NCI-H524 treated with DMSO at 0.1 percent for 48 hours (cell line): Measurements from ENCODE around the gene OR14I1.
"Not testable (repeated sequence)": the region's sequence is repeated elsewhere in the genome, so short reads cannot be mapped to it uniquely, and the experiment has no call there.

Source experiments
- DNase-seq: peaks from one replicate; lab custom pipeline; 2025; lab: John Stamatoyannopoulos, UW

OR14I1 gene

GRCh38 chr1:248686815-248687214 lies 15.8 kb downstream of the OR14I1 start:
- no peak for DNase-seq

GRCh38 chr1:248681651-248682050 lies 20.9 kb downstream of the OR14I1 start:
- no peak for DNase-seq

GRCh38 chr1:248670003-248670402 lies 32.6 kb downstream of the OR14I1 start:
- no peak for DNase-seq

- not testable (repeated sequence) for DNase-seq
Observed at GRCh38 chr1:248663453-248664328, 38.9 kb downstream of the OR14I1 start.

- DNase-seq, result not testable (repeated sequence)
Observed at GRCh38 chr1:248656797-248657196, 45.8 kb downstream of the OR14I1 start.

GRCh38 chr1:248655354-248655753 lies 47.2 kb downstream of the OR14I1 start, which contains the start of gene OR2T27:
Gene OR2T27 (minus strand): TSS chr1:248655528. CDS start chr1:248650884, 4,644 bp downstream.
- not testable (repeated sequence) for DNase-seq
